ENCODE measurements around the gene NPAS3.
A peak's percentile ranks its signal among the peaks of the same experiment; 100 is the strongest.

The NPAS3 gene

DNA sequence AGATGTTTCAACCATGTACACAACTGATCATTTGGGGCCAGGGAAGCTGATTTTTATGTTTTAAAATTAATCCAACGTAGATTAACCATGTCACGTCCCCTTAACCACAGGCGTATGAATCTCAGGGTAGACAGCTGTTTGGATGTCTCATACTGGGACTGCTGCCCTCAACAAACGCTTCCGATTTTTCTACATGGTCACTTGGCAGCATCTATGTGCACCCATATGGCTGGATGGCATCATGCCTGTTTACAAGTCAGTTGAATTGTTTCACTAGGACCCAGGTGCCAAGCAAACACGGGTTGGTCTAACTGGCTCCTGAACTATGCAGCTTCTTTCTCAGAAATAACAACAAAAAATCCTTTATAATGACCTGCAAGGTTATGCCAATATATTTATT is 393.8 kb downstream of the NPAS3 start:
- DNase-seq (ENCODE audit: low read depth): no peak

DNA sequence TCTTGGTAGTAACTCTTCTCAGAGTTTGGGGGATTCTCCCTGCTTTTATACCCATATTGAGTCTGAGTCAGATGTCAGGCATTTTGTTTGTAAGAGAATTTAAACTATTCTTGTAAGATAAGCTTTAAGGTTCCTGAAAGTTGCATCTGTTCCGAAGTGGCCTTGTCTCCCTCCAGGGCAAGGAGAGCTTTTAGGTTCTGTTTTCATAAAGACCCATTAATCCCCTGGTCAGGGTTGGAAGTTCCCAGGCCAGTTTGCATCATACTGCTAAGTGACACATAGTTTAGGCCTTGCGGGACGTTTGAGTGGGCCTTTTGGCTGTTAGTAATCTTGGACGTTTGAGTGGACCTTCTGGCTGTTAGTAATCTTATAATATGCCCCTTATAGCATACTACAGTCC is 396.7 kb downstream of the NPAS3 start:
- DNase-seq (ENCODE audit: low read depth): peak; percentile 47

DNA sequence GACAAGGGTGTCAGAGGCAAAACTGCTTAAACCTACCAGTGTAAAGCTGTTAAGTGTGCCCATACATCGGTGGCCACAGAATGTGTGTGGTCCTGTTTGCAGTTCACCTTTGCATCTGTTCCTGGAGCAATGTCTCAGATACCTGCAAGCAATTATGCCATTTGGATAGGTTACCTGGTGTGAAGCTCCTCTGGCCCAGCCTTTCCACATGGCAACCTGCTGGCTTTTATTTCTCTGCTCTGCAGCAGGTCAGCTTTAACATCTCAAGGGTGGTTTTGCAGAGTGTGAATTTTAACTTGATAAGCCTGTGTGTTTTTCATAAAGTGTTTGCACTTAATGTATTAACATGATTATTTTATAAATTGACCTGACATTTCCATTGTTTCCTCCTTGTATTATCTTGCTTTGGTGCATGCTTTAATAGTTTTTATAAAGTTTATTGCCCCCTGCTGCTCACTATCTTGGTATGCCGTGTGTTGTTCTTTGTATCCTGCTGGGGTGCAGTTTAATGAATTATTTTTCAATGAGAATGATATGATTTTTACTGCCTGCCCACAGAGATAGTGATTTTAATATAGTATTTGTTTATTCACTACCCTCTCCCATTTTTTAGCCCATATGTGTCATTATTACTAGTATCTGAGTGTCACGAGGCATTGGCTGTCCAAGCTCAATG is 403.8 kb downstream of the NPAS3 start:
- DNase-seq (ENCODE audit: low read depth): no peak

DNA sequence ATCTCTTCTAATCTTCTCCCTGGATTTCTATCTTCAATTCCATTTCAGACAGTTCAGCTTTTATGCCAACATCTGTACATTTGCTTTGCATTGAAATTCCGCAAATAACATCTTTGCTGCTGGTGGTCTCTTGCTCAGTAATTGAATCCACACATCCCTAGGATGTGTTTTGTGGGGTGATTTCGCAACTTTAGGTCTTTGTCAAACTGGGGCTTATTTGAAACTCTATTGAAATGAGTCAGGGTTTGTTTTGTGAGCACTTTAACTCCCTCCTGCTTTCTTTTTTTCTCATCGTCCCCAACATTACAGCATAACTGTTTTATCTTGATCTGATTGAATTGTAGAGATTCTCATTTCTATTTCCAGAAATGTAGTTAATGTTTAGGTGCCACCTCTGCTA is 404.3 kb downstream of the NPAS3 start:
- peak; percentile 43 for DNase-seq (ENCODE audit: low read depth)

DNA sequence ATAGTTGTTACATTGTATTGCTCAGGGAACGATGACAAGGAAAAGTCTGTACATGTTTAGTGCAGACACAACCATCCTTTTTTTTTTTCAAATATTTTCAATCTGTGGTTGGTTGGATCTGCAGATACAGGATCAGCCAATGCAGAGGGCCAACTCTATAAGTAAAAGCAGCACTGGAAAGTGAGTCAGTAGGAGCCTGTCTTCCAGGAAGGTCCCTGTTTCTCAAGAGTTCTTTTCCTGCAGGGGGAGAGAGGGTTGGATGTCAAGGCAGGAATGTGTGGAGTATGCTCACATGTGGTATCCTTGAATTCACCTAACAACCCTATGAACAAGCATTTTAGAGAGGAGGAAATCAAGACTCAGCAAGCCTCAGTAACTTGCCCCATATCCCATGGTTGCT is 409.1 kb downstream of the NPAS3 start:
- DNase-seq (ENCODE audit: low read depth): peak; percentile 66

DNA sequence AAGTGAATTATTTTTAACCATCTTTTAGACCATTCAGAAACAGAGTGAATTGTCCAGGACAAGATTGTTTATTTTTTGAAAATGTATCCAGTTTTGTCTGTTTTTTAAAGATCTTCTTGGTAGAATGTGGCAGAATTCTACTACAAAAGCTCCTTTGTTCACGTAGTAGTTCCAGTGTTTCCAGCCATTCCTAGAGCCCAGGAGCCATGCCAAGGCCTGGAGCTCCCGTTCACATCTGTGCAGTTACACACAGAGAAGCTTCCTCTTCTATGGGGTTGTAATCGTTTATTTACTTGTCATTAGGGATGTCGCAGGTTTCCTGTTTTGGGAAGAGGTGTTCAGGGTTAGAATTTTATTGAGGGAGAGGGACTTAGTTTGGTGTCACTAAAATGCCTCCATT is 409.8 kb downstream of the NPAS3 start:
- no peak for DNase-seq (ENCODE audit: low read depth)

DNA sequence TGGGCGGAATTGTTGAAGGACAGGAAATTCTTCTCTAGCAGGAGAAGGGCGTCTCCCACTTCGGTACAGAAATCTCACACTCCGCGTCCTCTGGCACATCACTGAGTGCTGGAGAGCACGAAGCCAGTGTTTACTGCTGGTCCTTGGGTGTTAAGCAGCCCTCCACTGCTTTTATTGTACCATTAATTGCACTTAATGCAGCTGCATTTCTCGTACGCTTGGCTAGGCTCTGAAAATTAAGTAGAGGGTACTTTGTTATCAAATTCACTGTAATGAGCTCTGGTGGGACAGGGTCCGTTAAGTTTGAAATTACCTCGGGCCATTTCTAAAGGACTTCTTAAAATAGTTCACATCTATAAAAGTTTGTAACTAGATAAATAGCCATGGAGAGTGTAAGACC is 411.2 kb downstream of the NPAS3 start:
- DNase-seq (ENCODE audit: low read depth): no peak

DNA sequence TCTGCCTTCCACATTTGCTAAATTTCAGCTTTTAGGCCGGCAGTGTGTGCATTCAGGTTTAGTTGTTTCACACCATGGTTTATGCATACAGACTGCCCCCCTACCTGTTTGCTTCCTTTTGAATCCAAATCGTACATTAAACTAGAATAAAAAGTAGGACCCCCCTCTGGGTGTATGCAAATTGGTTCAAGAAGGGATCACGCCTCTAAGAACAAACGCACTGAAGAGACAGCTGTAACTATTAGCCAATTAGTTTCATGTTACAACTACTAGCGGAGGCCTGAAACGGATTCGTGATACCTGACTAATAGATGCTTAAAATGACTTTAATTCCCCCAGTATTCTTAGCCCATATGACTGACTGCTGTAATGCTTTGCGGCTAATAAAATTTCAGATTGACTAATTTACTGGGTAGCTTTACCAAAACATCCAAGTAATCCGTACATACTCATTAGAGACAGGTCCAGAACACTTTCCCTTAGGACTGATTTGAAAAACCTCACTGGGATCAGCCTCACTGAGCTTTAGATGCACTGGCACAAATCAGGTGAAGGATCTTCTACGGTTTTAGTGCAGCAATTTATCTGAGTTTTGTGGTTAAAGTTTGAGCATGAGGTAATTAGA is 411.8 kb downstream of the NPAS3 start:
- no peak for DNase-seq (ENCODE audit: low read depth)

DNA sequence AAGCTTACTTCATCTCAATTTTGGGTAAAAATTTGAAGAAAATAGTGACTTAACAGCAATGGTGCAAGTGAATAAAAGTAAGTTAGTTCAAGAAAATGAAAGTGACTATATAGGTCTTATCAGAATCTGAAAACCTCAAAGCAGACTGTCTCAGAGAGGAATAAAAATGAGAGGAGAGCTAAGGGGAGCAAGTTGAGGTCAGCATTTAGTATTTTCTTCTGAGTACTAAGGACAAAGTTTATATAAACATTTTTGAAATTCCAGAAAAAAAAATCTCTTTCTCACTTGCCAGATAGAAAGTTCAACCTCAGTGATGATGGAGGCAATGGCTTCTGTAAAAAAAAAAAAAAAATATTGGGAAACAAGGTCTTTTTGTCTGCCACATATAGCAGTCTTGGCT is 414.1 kb downstream of the NPAS3 start:
- peak; percentile 42 for DNase-seq (ENCODE audit: low read depth)

DNA sequence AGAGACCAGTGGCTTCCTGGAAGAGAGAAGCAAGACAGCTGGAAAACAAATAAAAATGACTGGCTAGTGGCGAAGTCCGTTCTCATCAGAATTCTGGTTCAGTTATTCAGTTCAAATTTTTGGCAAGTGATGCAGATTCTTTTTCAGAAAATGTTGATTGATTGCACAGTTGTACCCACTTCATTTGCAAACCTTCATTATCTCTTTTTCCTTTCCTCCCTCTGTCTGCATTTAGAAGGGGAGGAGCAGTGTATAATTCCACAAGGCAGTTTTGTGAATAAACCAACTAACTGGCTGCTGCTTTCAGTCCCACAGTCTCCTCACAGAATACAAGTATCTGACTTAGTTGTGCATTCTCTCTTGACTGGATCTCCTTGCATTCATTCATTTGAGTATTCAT is 417.5 kb downstream of the NPAS3 start:
- DNase-seq (ENCODE audit: low read depth): peak; percentile 38

DNA sequence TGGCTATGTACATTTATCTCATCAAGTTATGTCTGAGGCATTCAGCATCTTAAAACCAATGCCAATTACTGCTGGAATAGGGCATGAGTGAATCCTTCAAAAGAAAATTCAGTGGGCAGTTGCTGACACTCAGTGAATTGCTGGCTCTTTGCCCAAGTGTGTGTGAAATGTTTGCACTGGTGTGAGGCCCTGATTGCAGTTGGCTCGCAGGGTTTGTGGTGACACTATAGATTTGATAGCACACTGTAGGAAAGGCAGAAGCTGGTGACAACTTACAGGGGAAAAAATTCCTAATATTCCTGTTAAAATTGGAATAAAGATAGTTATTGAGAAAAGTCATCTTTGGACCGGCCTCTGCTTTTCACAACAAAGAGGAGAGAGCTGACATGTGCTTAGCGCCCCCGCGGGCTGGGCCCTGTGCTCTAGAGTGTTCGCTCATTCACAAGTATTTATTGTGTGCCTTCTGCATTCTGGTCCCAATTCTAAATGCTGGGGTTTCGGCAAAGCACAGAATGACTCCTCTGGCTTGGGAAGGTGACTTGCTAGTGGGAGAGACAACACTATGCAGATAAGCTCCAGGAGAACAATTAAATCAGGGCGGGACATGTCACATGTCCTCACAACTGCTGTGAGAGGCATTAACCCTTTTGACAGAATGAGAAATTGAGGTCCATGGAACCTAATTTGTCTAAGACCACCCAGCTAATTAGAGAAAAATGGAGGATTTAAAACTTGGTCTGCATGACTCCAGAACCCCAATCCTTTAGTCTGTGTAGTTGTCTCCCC is 418.7 kb downstream of the NPAS3 start:
- no peak for DNase-seq (ENCODE audit: low read depth)

DNA sequence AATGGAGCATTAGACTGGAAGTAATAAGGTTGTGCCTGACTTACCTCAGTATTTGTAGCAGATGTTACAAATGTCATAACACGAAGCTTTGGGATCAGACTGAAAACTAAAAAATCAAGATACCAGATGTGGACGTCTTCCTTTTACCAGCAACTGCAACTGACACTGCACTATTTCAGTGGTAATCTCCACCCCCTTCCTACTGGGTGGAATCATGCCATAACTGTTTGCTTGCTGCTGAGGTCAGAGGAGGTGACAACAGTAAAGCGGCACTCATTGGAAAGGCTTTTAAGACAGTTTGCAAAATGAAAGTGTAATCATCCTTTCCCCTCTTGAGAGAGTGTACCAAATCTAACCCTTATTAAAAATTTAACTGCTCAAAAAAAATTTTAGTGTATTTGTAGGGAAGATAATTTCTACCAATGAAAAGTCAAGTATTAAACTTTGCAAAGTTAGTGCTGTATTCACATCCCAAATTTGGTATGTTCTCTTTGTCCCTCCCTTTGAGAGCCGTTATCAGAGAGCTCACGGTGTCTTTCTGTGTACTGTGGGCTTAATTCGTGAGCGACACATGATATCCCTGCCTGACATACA is 420.7 kb downstream of the NPAS3 start:
- DNase-seq (ENCODE audit: low read depth): no peak

DNA sequence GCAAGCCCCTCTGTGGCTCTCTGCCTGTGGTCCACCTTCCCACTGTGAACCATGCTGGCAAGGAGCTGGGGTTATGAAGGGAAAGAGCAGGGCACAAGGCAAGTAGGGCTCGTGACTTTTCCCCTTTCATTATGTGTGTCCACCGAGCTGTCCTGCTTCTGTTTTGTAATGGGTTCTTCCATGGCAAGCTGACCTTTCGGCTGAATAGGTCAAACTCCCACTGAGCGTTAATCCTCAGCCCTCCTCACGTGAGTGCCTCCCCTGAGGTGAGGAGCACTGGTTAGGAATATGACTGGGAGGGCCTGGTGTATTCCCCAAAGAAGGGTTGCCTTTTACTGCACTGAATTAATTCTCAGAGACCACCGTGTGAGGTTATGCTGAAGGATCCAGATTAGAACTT is 424.3 kb downstream of the NPAS3 start:
- DNase-seq (ENCODE audit: low read depth): no peak

DNA sequence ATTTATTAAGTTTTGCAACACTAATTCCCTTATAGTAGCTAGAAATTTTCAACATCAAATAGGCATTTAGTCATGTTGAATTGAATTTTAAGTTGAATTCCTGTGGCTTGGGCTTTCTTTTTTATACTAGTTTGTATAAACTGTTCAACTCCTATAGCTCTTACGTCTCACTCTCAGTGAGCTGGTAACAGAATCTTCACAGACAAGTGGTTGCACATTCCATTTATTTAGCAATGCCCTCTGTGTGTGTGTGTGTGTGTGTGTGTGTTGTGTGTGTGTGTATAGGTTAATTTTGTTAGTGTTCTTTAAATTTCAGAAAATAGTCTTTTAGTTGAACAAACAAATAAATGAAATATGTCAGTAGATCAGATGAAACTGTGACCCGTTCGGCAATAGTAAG is 425.0 kb downstream of the NPAS3 start:
- peak; percentile 58 for DNase-seq (ENCODE audit: low read depth)

DNA sequence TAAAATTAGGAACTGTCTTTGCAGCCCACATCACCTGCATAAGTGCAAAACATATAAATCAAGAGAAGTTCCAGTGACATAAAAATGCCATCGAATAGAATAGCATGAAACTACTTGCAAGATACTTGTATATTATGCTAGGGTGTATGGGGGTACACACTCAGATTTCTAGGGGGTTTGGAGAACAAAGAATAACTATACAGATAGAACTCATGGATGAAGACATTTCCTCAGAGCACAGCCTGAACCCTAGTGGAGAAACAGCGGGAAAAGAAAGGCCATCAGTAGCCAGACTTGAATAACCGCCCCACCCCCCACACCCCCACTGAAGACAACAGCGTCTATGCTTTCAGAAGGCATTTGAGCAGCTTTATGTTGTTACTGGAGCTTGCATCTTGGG is 425.8 kb downstream of the NPAS3 start:
- DNase-seq (ENCODE audit: low read depth): no peak

DNA sequence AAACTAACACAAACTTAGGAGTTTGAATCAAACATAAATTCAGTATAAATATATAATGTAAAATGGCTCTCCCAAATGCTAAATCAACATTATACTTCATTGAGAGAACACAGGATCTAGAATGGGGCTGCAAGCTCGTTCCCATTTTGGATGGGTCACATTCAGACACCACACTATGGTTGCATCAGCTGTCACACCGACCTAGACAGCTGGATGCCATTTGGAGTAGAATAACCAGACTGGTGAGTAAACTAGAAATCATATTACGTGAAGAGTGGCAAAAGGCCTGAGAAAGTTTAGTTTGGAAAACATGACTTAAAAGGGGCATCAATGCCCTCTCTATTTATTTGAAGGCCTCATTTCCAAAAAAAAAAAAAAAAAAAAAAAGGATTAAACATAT is 430.4 kb downstream of the NPAS3 start:
- DNase-seq (ENCODE audit: low read depth): no peak

DNA sequence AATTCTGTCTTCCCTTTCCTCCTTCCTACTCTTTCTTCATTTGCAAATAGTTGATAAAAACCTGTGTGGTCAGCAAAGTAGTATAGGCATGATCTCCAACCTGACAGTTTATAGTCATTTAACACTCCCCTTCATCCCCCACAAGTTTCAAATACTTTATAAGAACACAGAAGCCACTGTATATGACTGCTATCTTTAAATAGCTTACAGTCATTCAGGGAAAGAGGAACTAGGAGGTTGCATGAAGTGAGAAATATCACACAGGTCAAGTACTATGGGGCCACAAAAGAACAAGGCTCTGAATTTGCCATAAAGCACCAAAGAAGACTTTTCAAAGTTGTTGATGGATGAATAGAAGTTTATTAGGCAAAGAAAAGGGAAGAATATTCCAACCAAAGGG is 431.3 kb downstream of the NPAS3 start:
- DNase-seq (ENCODE audit: low read depth): no peak

DNA sequence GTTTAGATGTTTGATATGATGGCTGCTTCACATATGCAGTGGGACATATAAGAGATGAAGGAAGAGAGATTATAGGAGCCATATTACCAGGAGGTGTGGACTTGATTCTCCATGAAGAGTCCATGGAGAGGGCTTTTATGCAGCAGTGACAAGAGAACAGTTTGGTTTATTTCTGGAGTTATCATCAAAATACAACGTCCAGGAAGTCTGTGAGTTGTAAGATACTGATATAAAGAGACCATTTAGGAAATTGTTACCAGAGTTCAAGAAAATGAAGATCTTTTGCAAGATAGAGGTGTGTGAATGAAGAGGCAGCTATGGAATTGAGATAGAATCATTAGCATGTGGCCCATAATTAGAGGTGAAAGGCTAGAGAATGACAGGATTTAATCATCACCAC is 431.7 kb downstream of the NPAS3 start:
- no peak for DNase-seq (ENCODE audit: low read depth)

DNA sequence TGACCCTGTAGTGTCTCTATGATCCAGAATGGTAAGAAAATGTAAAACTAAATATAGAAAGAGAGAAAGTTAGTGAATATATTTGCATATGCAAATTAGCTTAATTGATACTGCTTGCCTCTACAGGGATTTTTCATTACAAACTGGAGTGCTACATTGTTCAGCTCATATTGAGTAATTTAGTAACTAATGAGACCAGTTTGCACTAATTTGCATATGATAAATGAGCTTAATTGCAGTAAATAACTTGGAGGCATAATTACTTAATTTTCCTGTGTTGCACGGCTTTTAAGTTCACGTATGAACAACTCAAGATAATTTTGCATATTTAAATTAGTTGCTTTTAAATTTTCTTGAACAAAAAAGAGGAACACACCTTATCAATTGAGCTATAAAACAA is 436.5 kb downstream of the NPAS3 start:
- DNase-seq (ENCODE audit: low read depth): no peak

DNA sequence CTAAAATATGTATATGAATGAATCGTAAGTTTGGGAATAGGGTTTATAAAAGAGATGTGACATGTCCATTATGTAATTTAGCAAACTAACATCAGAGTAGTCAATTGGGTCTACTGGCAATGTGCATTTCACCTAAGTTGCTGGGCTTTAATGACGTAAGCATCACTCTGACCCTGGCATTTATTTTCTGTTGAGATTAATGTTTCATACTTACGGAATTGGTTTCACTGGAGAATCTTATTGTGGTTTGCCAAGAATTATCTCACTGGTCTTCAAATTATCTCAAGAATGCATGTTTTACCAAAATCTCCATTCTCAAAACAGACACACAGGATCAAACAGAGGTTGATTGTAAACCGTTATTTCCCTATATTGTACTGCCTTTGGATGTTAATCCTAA is 437.1 kb downstream of the NPAS3 start:
- DNase-seq (ENCODE audit: low read depth): peak; percentile 74

DNA sequence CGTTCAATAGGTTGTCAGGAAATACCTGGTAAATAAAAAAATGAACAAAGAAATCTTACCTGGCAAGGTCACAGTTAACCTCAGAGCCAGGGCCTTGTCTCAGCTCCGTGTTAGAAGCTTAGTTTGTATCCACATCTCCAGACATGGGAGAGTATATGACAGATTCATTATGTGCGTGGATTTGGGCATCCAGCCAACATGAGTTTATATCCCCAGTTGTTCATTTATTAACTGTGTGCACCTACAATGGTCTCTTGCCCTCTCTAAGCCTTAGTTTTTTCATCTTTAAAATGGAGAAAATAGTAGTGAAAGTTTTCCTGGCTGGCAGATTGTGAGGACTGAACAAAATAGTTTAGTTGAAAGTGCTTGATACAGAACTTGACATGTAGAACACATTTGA is 437.8 kb downstream of the NPAS3 start:
- no peak for DNase-seq (ENCODE audit: low read depth)

DNA sequence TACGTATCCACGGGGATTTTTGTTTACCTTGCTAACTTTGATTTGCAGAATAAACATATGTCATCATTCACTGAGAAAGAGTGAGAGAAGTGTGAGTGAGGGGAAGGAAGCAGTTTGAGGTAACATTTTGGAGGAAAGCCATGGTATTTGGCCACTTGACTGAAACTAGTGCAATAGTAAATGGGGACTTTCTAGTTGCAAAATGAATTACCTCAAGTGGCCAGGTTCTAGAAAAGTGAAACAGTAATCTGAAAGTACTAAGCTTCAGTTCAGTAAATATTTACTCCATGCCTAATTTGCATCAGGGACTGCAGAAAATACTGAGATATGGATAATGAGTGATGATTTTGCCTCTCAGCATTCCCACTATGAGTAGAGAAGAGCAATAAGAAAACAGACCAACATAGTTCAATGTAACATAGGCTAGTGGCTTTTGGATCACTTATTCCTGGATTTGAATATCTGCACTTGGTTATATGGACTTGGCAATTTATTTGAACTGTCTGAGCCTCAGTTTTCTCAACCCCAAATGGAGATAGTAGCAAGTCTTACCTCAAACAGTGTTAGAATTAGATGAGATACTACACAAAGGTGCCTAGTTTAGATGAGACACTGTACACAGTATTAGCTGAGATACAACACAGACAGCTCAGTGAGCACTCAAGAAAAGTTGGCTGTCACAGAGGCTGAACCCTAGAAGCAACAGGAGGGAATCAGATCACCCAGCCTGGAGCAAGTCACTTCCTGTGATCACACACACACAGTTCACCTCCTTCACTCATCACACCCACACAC is 439.1 kb downstream of the NPAS3 start:
- DNase-seq (ENCODE audit: low read depth): no peak
